ENCODE data around the gene PPM1E. TPM values are rescaled to one million over a fixed set of nuclear protein-coding genes. Genes with fewer than 3 reads are reported as not detected.

The PPM1E gene
- total RNA-seq, 1 donor from 2014 or later = 0.26 TPM

GRCh38 chr17:58813712-58814111, 58.1 kb downstream of the PPM1E start:
- no peak for DNase-seq (ENCODE audit: low spot score)
- no peaks in the 10 kb centered on the region for H3K9me3 Mint-ChIP-seq (ENCODE audit: unreplicated experiment)
- H3K36me3 Mint-ChIP-seq (ENCODE audit: low read depth, unreplicated experiment) = no peaks in the 10 kb centered on the region
- no peak for TF ChIP-seq CTCF (IDR thresholded peaks at IDR 0.05; ENCODE audit: unreplicated experiment)
- H3K4me3 Mint-ChIP-seq (ENCODE audit: unreplicated experiment) = no peak overlapping the region
- no peaks in the 10 kb centered on the region for H3K4me1 Mint-ChIP-seq (ENCODE audit: unreplicated experiment)
- H3K27me3 Mint-ChIP-seq (ENCODE audit: unreplicated experiment) = no peaks in the 10 kb centered on the region
- H3K27ac Mint-ChIP-seq (ENCODE audit: unreplicated experiment) = no peak overlapping the region

- peaks cover 4% of the 10 kb centered on the region for H3K4me1 Mint-ChIP-seq (ENCODE audit: unreplicated experiment)
- no peaks in the 10 kb centered on the region for H3K9me3 Mint-ChIP-seq (ENCODE audit: unreplicated experiment)
- no peaks in the 10 kb centered on the region for H3K36me3 Mint-ChIP-seq (ENCODE audit: low read depth, unreplicated experiment)
- H3K4me3 Mint-ChIP-seq (ENCODE audit: unreplicated experiment) = no peak overlapping the region
- DNase-seq (ENCODE audit: low spot score) = no peak
- H3K27ac Mint-ChIP-seq (ENCODE audit: unreplicated experiment) = no peak overlapping the region
- TF ChIP-seq CTCF (IDR thresholded peaks at IDR 0.05; ENCODE audit: unreplicated experiment) = no peak
- H3K27me3 Mint-ChIP-seq (ENCODE audit: unreplicated experiment) = no peaks in the 10 kb centered on the region
Observed at GRCh38 chr17:58818654-58819053, 63.0 kb downstream of the PPM1E start.

- Mint-ChIP-seq H3K4me3 (ENCODE audit: unreplicated experiment) (no peak overlapping the region), H3K9me3 (ENCODE audit: unreplicated experiment) (no peaks in the 10 kb centered on the region), H3K4me1 (ENCODE audit: unreplicated experiment) (peaks cover 4% of the 10 kb centered on the region), H3K36me3 (ENCODE audit: low read depth, unreplicated experiment) (no peaks in the 10 kb centered on the region), H3K27ac (ENCODE audit: unreplicated experiment) (no peak overlapping the region), H3K27me3 (ENCODE audit: unreplicated experiment) (no peaks in the 10 kb centered on the region)
- DNase-seq (ENCODE audit: low spot score) = no peak
- no peak for TF ChIP-seq CTCF (IDR thresholded peaks at IDR 0.05; ENCODE audit: unreplicated experiment)
Observed at GRCh38 chr17:58822148-58823050, 66.7 kb downstream of the PPM1E start.

GRCh38 chr17:58823051-58823525, 67.4 kb downstream of the PPM1E start:
- H3K4me3 Mint-ChIP-seq (ENCODE audit: unreplicated experiment) = no peak overlapping the region
- no peaks in the 10 kb centered on the region for H3K9me3 Mint-ChIP-seq (ENCODE audit: unreplicated experiment)
- H3K36me3 Mint-ChIP-seq (ENCODE audit: low read depth, unreplicated experiment) = no peaks in the 10 kb centered on the region
- TF ChIP-seq CTCF (IDR thresholded peaks at IDR 0.05; ENCODE audit: unreplicated experiment) = no peak
- peaks cover 4% of the 10 kb centered on the region for H3K4me1 Mint-ChIP-seq (ENCODE audit: unreplicated experiment)
- H3K27ac Mint-ChIP-seq (ENCODE audit: unreplicated experiment) = no peak overlapping the region
- no peak for DNase-seq (ENCODE audit: low spot score)
- H3K27me3 Mint-ChIP-seq (ENCODE audit: unreplicated experiment) = no peaks in the 10 kb centered on the region

GRCh38 chr17:58829172-58829637, 73.6 kb downstream of the PPM1E start:
- no peak for DNase-seq (ENCODE audit: low spot score)
- Mint-ChIP-seq H3K27me3 (ENCODE audit: unreplicated experiment) (no peaks in the 10 kb centered on the region), H3K36me3 (ENCODE audit: low read depth, unreplicated experiment) (no peaks in the 10 kb centered on the region), H3K4me3 (ENCODE audit: unreplicated experiment) (no peak overlapping the region), H3K4me1 (ENCODE audit: unreplicated experiment) (no peaks in the 10 kb centered on the region), H3K9me3 (ENCODE audit: unreplicated experiment) (no peaks in the 10 kb centered on the region), H3K27ac (ENCODE audit: unreplicated experiment) (no peak overlapping the region)
- no peak for TF ChIP-seq CTCF (IDR thresholded peaks at IDR 0.05; ENCODE audit: unreplicated experiment)
